T-helper 1 cell treated with Interleukin-12 subunit alpha and Interleukin-12 subunit beta and Interleukin-4 antibody, amounts not matched to agents 30 μg/mL and 1 μg/mL, for 36 hours (primary cell): ENCODE data around the gene FAM163B.

Experiments used
- H3K27ac Mint-ChIP-seq: one replicate; pipeline ENCODE4 v1.8.0; 2021; ENCODE audit warnings: mild to moderate bottlenecking, mixed read lengths
- H3K27me3 Mint-ChIP-seq: one replicate; pipeline ENCODE4 v1.8.0; 2021; ENCODE audit warnings: low read depth, mixed read lengths
- H3K36me3 Mint-ChIP-seq: one replicate; pipeline ENCODE4 v1.8.0; 2021; ENCODE audit warnings: low read depth, mixed read lengths
- H3K4me1 Mint-ChIP-seq: one replicate; pipeline ENCODE4 v1.8.0; 2021; ENCODE audit warnings: low read depth, mixed read lengths
- H3K4me3 Mint-ChIP-seq: one replicate; pipeline ENCODE4 v1.8.0; 2021; ENCODE audit warnings: mild to moderate bottlenecking, moderate library complexity, mixed read lengths
- H3K9me3 Mint-ChIP-seq: one replicate; pipeline ENCODE4 v1.8.0; 2021; ENCODE audit warnings: mixed read lengths

Gene FAM163B

DNA sequence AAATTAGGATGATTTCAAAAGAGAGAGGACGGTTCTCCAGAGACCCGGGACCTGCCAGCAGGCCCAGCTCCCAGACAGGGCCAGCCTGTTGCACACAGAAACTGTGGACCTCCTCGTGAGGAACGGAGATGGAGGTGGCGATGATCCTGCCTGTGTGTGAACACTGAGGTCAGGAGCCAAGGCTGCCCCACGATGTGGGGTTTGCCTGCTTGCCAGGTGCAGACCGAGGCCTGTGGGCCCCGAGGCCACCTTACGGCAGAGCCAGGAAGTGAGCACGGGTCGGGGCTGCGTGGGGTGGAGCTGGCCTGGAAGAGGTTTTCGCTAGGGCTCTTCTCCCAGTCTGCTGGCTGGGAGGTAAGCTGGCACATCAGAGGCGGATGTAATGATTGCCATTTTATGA lies 4.3 kb downstream of the FAM163B start:
- Mint-ChIP-seq H3K9me3 (no peaks in the 10 kb centered on the region), H3K36me3 (no peaks in the 10 kb centered on the region), H3K27me3 (peaks cover 11% of the 10 kb centered on the region), H3K4me3 (no peak overlapping the region), H3K27ac (no peak overlapping the region), H3K4me1 (no peaks in the 10 kb centered on the region)

- Mint-ChIP-seq H3K27ac (no peak overlapping the region), H3K4me3 (no peak overlapping the region), H3K36me3 (no peaks in the 10 kb centered on the region), H3K4me1 (no peaks in the 10 kb centered on the region), H3K9me3 (no peaks in the 10 kb centered on the region), H3K27me3 (peaks cover 7% of the 10 kb centered on the region)
These were observed 5.0 kb downstream of the FAM163B start for GRCh38 chr9:133604214-133604613.

DNA sequence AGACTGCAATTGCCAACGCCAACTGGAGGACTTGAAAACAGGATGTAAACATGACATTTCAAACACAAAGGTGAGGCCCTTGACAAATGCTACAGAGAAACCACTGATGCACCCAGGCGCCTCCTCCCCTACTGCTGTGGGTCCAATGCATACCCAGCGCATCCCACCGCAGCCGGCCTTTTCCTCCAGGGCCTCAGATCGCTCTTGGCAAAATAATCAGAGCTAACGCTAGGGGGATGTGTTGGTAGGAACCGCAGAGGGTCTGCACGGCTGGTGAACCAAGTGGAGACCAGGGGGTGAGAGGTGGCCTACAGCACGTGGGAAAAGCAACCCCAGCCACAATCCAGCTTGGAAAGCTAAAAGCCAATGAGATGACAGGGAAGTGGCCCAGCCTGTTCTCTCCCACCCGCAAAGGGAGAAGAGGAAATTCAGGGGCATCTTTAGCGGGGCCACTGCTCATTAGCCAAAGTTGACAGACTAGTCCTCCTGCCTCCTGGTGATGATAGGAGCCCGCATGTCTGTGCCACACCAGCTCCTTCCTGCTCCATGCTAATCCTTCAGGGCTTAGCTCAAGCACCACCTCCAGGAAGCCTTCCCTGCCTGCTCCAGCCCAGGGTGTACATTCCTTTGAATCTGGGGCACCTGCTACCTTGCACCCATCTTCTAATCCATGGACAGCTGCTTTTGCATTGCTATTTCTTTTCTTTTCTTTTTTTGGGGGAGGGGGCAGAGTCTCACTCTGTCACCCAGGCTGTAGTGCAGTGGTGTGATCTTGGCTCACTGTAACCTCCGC lies 5.9 kb downstream of the FAM163B start:
- no peak overlapping the region for H3K27ac Mint-ChIP-seq
- H3K4me1 Mint-ChIP-seq: no peaks in the 10 kb centered on the region
- no peak overlapping the region for H3K4me3 Mint-ChIP-seq
- H3K27me3 Mint-ChIP-seq: peaks cover 5% of the 10 kb centered on the region
- H3K9me3 Mint-ChIP-seq: no peaks in the 10 kb centered on the region
- no peaks in the 10 kb centered on the region for H3K36me3 Mint-ChIP-seq

GRCh38 chr9:133602277-133602676 lies 6.9 kb downstream of the FAM163B start:
- no peaks in the 10 kb centered on the region for H3K27me3 Mint-ChIP-seq
- peaks cover under 1% of the 10 kb centered on the region for H3K36me3 Mint-ChIP-seq
- H3K9me3 Mint-ChIP-seq: peaks cover 10% of the 10 kb centered on the region
- no peaks in the 10 kb centered on the region for H3K4me1 Mint-ChIP-seq
- no peak overlapping the region for H3K27ac Mint-ChIP-seq
- no peak overlapping the region for H3K4me3 Mint-ChIP-seq

- Mint-ChIP-seq H3K9me3 (peaks cover 15% of the 10 kb centered on the region), H3K4me1 (no peaks in the 10 kb centered on the region), H3K36me3 (peaks cover 2% of the 10 kb centered on the region), H3K27ac (no peak overlapping the region), H3K4me3 (no peak overlapping the region), H3K27me3 (no peaks in the 10 kb centered on the region)
These were observed 7.4 kb downstream of the FAM163B start for GRCh38 chr9:133601746-133602145.

GRCh38 chr9:133600739-133601138 lies 8.4 kb downstream of the FAM163B start:
- Mint-ChIP-seq H3K9me3 (peaks cover 19% of the 10 kb centered on the region), H3K36me3 (peaks cover 2% of the 10 kb centered on the region), H3K4me3 (no peak overlapping the region), H3K27ac (no peak overlapping the region), H3K27me3 (no peaks in the 10 kb centered on the region), H3K4me1 (no peaks in the 10 kb centered on the region)

- Mint-ChIP-seq H3K27ac (no peak overlapping the region), H3K27me3 (no peaks in the 10 kb centered on the region), H3K36me3 (peaks cover 2% of the 10 kb centered on the region)
These were observed 9.6 kb downstream of the FAM163B start for GRCh38 chr9:133599470-133600173.

GRCh38 chr9:133598978-133599377 lies 10.2 kb downstream of the FAM163B start:
- Mint-ChIP-seq H3K36me3 (peaks cover 2% of the 10 kb centered on the region), H3K4me1 (no peaks in the 10 kb centered on the region), H3K4me3 (no peak overlapping the region), H3K27me3 (no peaks in the 10 kb centered on the region), H3K27ac (no peak overlapping the region), H3K9me3 (peaks cover 19% of the 10 kb centered on the region)

More at GRCh38 chr9:133599470-133600173, 9.6 kb downstream of the FAM163B start:
- Mint-ChIP-seq H3K9me3 (peaks cover 19% of the 10 kb centered on the region), H3K4me1 (no peaks in the 10 kb centered on the region), H3K4me3 (no peak overlapping the region)

- Mint-ChIP-seq H3K9me3 (peaks cover 19% of the 10 kb centered on the region), H3K4me1 (no peaks in the 10 kb centered on the region), H3K27ac (no peak overlapping the region), H3K4me3 (no peak overlapping the region), H3K36me3 (peaks cover 2% of the 10 kb centered on the region), H3K27me3 (no peaks in the 10 kb centered on the region)
These were observed 11.8 kb downstream of the FAM163B start for GRCh38 chr9:133597316-133597957.

DNA sequence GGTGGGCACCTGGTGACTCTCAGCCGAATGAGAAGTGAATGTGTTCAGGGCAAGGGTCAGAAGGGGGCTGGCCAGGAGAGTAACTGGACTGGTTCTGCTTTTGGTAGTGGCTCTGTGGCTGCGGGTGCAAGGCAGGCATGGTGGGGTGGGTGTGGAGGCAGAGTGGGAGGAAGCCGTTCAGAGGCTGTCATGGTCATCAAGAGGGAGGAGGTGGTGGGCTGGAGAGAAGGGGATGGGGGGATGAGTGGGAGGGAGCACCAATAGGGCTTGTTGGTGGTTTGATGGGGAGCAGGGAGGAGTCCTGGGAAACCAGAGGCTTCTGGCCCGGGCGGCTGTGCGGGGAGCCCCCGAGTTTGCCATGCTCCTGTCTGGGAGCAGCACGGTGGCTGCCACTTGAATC lies 13.3 kb downstream of the FAM163B start:
- H3K4me1 Mint-ChIP-seq: no peaks in the 10 kb centered on the region

GRCh38 chr9:133594310-133594709 lies 14.9 kb downstream of the FAM163B start:
- Mint-ChIP-seq H3K4me3 (no peak overlapping the region), H3K9me3 (peaks cover 19% of the 10 kb centered on the region), H3K27me3 (no peaks in the 10 kb centered on the region), H3K36me3 (peaks cover 2% of the 10 kb centered on the region), H3K27ac (no peak overlapping the region), H3K4me1 (no peaks in the 10 kb centered on the region)

More for the DNA sequence above, 13.3 kb downstream of the FAM163B start:
- Mint-ChIP-seq H3K9me3 (peaks cover 19% of the 10 kb centered on the region), H3K27ac (no peak overlapping the region), H3K36me3 (peaks cover 2% of the 10 kb centered on the region), H3K27me3 (no peaks in the 10 kb centered on the region), H3K4me3 (no peak overlapping the region)

DNA sequence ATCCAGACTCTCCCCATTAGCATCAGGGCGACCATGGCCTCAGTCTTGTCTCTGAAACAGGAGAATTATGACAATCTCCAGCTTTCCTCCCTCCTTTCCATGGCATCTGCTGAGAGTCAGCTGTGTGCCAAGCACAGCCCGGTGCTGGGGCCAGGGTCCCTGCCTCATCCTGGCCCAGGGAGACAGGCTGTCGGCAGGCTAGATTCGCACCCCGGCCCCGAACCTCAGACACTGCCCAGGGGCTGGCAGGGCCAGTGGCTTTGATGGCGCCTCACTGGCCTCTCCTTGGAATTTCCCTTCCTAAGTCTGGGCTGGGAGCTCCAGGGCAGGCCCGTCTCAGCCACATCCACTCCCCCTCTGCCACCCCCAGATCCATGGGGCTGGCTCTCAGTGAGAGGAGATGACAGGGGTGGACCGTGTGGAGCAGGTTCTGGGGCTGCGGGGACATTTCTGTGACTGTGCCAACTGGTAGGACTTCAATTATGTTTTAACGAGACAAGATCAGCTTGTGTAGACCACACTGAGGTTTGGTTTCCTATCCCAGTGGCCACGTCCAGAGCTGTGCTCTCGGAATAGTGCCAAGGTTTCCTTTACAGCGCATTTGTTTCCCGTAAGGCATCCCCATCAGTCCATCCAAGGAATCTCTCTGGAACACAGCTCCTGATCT lies 15.5 kb downstream of the FAM163B start:
- Mint-ChIP-seq H3K4me3 (no peak overlapping the region), H3K9me3 (peaks cover 19% of the 10 kb centered on the region), H3K27me3 (no peaks in the 10 kb centered on the region), H3K27ac (no peak overlapping the region), H3K36me3 (peaks cover 2% of the 10 kb centered on the region), H3K4me1 (no peaks in the 10 kb centered on the region)

- H3K9me3 Mint-ChIP-seq: peaks cover 21% of the 10 kb centered on the region
- H3K27ac Mint-ChIP-seq: no peak overlapping the region
- no peak overlapping the region for H3K4me3 Mint-ChIP-seq
- H3K36me3 Mint-ChIP-seq: peaks cover 3% of the 10 kb centered on the region
- H3K27me3 Mint-ChIP-seq: no peaks in the 10 kb centered on the region
- H3K4me1 Mint-ChIP-seq: no peaks in the 10 kb centered on the region
These were observed 16.3 kb downstream of the FAM163B start for GRCh38 chr9:133592731-133593409.

DNA sequence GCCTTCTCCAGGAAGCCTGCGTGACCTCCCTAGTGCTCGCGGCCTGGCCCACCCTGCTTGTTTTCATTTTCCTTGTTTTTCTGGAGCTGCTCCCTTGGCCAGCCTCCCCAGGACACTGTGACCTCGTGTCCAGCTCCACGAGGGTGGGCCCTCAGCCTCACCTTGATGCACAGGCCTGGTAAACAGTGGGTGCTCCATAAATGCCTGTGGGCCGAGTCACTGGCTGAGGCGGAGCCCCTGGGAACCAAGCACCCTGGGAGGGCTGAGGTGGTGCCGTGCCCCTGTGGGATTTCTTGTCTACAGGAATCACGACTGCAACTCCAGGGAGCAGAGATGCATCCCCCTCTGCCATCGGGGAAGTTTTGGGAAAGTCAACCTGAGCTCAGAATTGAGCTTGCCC lies 17.2 kb downstream of the FAM163B start:
- no peaks in the 10 kb centered on the region for H3K4me1 Mint-ChIP-seq
- no peak overlapping the region for H3K27ac Mint-ChIP-seq
- peaks cover 12% of the 10 kb centered on the region for H3K9me3 Mint-ChIP-seq
- no peak overlapping the region for H3K4me3 Mint-ChIP-seq
- no peaks in the 10 kb centered on the region for H3K27me3 Mint-ChIP-seq
- peaks cover 2% of the 10 kb centered on the region for H3K36me3 Mint-ChIP-seq
